Coronary artery (tissue), 2 donors: ENCODE data around the gene RAB43.
"Not testable (repeated sequence)": the region's sequence is repeated elsewhere in the genome, so short reads cannot be mapped to it uniquely, and the experiment has no call there.

Experiments
- DNase-seq: peaks from one replicate; pipeline ENCODE4 v3.0.0-alpha.2; 2017; ENCODE audit warnings: low spot score
- H3K27ac ChIP-seq, 2 donors: fragments of 200-600 bp; sonication (generic); one replicate each; pipeline ENCODE4 v1.5.1; 2016 to 2019
- H3K4me3 ChIP-seq: fragments of 200-600 bp; sonication (generic); 2 replicates; pipeline ENCODE4 v1.5.1; 2016; ENCODE audit warnings: mild to moderate bottlenecking, moderate library complexity
- CTCF ChIP-seq: fragments of 200-600 bp; sonication (generic); IDR thresholded peaks from one replicate; pipeline ENCODE4 v1.5.1; 2019; ENCODE audit warnings: antibody characterized with exemption

Gene RAB43

DNA sequence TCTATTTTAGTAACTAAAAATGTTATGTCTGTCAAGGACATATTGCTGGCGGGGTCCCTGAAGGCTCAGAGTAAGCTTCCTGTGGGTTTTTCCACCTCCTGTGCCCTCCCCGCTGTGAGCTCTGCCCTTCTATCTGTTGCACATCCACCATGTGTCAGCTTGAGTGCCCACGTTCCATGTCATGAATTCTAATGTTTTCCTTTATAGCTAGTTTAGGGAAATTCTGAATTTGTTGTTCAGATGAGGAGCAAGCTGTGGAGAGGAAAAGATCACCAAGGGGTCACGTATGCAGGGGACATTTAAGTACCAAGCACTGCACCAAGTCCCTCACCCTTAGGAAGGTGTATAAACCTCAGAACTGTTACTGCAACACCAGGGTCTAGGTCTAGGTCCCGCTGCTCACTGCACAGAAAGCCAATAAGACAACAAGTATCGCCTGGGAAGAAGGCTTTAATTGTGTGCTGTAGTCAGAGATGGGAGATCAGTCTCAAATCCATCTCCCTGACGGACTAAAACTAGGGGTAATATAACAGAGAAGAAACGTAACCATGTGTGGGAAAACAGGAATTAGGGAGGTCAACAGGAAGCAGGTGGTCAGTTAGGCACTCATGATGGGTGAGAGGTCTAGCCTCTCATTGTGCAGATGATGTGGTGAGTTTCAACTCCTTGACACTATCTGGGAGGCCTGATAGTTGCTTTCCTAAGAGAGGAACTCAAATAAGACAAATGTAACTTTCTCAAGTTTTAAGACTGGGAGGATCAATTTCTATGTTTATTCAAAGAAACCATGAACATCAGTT, 51.3 kb downstream of the RAB43 start:
- H3K27ac ChIP-seq = peak overlapping the region; percentile 5 to 86

GRCh38 chr3:129069313-129070085, 52.1 kb downstream of the RAB43 start:
- peak overlapping the region; percentile 5 to 86 for H3K27ac ChIP-seq
- DNase-seq = peak; percentile 83
- not testable (repeated sequence) for H3K4me3 ChIP-seq

More for the DNA sequence above, 51.3 kb downstream of the RAB43 start:
- H3K4me3 ChIP-seq = no peak overlapping the region
- DNase-seq = no peak
- no peak for TF ChIP-seq CTCF

DNA sequence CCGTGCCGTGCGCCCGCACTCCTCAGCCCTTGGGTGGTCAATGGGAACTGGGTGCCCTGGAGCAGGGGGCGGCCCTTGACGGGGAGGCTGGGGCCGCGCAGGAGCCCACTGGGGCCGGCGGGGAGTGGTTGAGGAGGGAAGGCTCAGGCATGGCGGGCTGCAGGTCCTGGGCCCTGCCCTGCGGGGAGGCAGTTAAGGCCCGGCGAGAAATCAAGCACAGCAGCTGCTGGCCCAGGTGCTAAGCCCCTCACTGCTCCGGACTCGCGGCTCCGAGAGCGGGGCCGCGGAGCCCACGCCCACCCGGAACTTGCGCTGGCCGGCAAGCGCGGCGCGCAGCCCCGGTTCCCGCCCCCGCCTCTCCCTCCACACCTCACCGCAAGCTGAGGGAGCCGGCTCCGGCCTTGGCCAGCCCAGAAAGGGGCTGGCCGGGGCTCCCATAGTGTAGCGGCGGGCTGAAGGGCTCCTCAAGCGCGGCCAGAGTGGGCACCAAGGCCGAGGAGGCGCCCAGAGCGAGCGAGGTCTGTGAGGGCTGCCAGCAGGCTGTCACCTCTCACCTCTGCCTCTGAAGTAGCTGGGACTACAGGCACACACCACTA, 53.2 kb downstream of the RAB43 start:
- DNase-seq = no peak
- peak overlapping the region; percentile 63 for H3K4me3 ChIP-seq
- H3K27ac ChIP-seq = peak overlapping the region; percentile 5 to 86
- no peak for TF ChIP-seq CTCF

DNA sequence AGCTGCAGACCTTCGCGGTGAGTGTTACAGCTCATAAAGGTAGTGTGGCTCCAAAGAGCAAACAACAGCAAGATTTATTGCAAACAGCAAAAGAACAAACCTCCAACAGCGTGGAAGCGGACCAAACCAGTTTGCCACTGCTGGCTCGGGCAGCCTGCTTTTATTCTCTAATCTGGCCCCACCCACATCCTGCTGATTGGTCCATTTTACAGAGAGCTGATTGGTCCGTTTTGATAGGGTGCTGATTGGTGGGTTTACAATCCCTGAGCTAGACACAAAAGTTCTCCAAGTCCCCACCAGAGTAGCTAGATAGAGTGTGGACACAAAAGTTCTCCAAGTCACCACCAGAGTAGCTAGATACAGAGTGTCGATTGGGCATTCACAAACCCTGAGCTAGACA, 53.9 kb downstream of the RAB43 start:
- DNase-seq = not testable (repeated sequence)
- H3K4me3 ChIP-seq = peak overlapping the region; percentile 63
- H3K27ac ChIP-seq = peak overlapping the region; percentile 5 to 86

DNA sequence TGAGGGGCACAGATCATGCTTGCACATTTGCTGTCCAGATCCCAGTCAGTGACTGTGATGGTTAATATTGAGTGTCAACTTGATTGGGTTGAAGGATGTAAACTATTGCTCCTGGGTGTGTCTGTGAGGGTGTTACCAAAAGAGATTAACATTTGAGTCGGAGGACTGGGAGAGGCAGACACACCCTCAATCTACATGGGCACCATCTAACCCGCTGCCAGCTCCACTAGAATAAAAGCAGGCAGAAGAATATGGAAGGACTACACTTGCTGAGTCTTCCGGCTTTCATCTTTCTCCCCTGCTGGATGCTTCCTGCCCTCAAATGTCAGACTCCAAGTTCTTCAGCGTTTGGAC, 55.9 kb downstream of the RAB43 start:
- DNase-seq = no peak
- Histone ChIP-seq H3K27ac (no peak overlapping the region), H3K4me3 (no peak overlapping the region)
- TF ChIP-seq CTCF = no peak

GRCh38 chr3:129065016-129065719, 56.4 kb downstream of the RAB43 start:
- Histone ChIP-seq H3K27ac (no peak overlapping the region), H3K4me3 (no peak overlapping the region)
- no peak for DNase-seq
- no peak for TF ChIP-seq CTCF

DNA sequence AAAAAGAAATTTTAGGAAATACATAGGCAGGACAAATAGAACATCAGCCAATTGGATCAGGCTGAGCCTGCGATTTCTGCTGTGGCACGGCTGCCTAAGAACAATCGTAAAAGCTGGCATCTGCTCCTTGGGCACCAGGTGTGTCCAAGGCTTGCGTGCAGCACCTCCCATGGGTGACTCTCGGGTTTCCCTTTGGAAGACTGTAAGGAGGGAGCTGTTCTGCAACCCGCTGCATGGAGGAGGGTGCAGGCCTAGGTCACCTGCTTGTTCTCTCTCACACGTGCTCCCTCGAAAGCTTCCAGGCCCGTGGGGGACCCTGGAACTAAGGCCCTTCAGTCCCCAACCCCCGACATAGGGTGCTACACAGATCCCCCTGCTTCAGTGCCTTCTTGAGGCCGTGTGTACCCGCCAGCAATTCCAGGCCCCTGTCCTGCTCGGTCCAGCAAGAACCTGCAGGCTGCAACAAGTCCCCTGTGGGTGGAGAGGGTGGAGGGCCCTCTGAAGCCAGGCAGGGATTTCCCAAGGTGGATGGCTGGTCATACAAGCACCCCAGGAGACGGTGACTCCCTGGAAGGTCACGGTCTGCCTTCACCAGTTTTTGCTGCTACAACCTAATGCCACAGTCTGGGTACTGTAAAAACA, 57.6 kb downstream of the RAB43 start:
- Histone ChIP-seq H3K27ac (no peak overlapping the region), H3K4me3 (no peak overlapping the region)
- DNase-seq = no peak
- no peak for TF ChIP-seq CTCF
